Choroid plexus epithelial cell (primary cell): ENCODE data around the gene CAVIN4.

Source experiments
- DNase-seq: peaks from one replicate; pipeline ENCODE4 v3.0.0-alpha.2; 2010; ENCODE audit warnings: low read depth
- H3K4me3 ChIP-seq: 2 replicates; pipeline ENCODE4 v1.5.1; 2011; ENCODE audit warnings: low read depth, mild to moderate bottlenecking, control low read depth, low read length, moderate library complexity
- CTCF ChIP-seq: conservative IDR thresholded peaks from 2 replicates; pipeline ENCODE4 v1.5.1; 2011; ENCODE audit warnings: low read depth, mild to moderate bottlenecking, control low read depth, inconsistent platforms, low read length, moderate library complexity

The CAVIN4 gene

GRCh38 chr9:100623969-100624368, 46.1 kb downstream of the CAVIN4 start:
- DNase-seq = no peak
- TF ChIP-seq CTCF = no peak
- no peak overlapping the region for H3K4me3 ChIP-seq

DNA sequence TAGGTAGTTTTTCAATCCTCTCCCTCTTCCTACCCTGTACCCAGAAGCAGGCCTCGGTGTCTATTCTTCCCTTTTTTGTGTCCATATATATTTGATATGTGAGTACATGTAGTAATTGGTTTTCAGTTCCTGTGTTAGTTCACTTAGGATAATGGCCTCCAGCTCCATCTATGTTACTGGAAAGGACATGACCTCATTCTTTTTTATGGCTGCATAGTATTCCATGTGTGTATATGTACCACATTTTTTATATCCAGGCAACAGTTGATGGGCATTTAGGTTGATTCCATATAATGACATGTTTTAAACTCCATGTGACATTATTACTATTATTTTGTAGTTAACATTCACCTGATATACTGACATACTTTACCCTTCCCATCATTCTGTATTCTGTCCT, 49.1 kb downstream of the CAVIN4 start:
- no peak overlapping the region for H3K4me3 ChIP-seq
- DNase-seq = no peak
- TF ChIP-seq CTCF = no peak

DNA sequence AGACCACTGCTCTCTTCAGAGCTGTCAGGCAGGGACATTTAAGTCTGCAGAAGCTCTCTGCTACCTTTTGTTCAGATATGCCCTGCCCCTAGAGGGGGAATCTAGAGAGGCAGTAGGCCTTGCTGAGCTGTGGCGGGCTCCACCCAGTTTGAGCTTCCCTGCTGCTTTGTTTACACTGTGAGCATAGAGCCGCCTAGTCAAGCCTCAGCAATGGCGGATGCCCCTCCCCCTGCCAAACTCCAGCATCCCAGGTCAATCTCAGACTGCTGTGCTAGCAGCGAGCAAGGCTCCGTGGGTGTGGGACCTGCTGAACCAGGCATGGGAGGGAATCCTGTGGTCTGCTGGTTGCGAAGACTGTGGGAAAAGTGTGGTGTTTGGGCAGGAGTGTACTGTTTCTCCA, 59.9 kb downstream of the CAVIN4 start:
- TF ChIP-seq CTCF = no peak

More for the DNA sequence above, 59.9 kb downstream of the CAVIN4 start:
- DNase-seq = peak; percentile 2
- no peak overlapping the region for H3K4me3 ChIP-seq
